ENCODE data around the gene FASTK.

The FASTK gene

GRCh38 chr7:151080522-151081169, at the start of gene FASTK:
Gene FASTK, minus strand, starts transcription at chr7:151080809. Its CDS starts 43 bp downstream, at chr7:151080766.
- in situ Hi-C loops (cut with MboI; ENCODE audit: low sequenced_read_pairs) = no loop called here

- in situ Hi-C loops (cut with MboI; ENCODE audit: low sequenced_read_pairs) = no loop called here
Measured at GRCh38 chr7:151129960-151130591, 49.5 kb upstream of the FASTK start.

GRCh38 chr7:151129117-151129959, 48.7 kb upstream of the FASTK start:
- in situ Hi-C loops (cut with MboI; ENCODE audit: low sequenced_read_pairs) = no loop called here

- in situ Hi-C loops (cut with MboI; ENCODE audit: low sequenced_read_pairs) = no loop called here
Measured at GRCh38 chr7:151128716-151129115, 48.1 kb upstream of the FASTK start.

- in situ Hi-C loops (cut with MboI; ENCODE audit: low sequenced_read_pairs) = no loop called here
Measured at GRCh38 chr7:151128144-151128543, 47.5 kb upstream of the FASTK start.

GRCh38 chr7:151126491-151127137, 46.0 kb upstream of the FASTK start:
- in situ Hi-C loops (cut with MboI; ENCODE audit: low sequenced_read_pairs) = no loop called here

GRCh38 chr7:151125846-151126481, 45.4 kb upstream of the FASTK start:
- in situ Hi-C loops (cut with MboI; ENCODE audit: low sequenced_read_pairs) = no loop called here

- in situ Hi-C loops (cut with MboI; ENCODE audit: low sequenced_read_pairs) = no loop called here
Measured at GRCh38 chr7:151125470-151125845, 44.8 kb upstream of the FASTK start.

GRCh38 chr7:151124899-151125399, 44.3 kb upstream of the FASTK start:
- in situ Hi-C loops (cut with MboI; ENCODE audit: low sequenced_read_pairs) = loop anchor here (25.0 kb wide), 1 partner anchor 338 kb away; no protein-coding TSS in a partner anchor

- in situ Hi-C loops (cut with MboI; ENCODE audit: low sequenced_read_pairs) = loop anchor here (25.0 kb wide), 1 partner anchor 337 kb away; no protein-coding TSS in a partner anchor
Measured at GRCh38 chr7:151124481-151124880, 43.9 kb upstream of the FASTK start.

GRCh38 chr7:151123822-151124464, 43.3 kb upstream of the FASTK start:
- in situ Hi-C loops (cut with MboI; ENCODE audit: low sequenced_read_pairs) = loop anchor here (25.0 kb wide), 1 partner anchor 337 kb away; no protein-coding TSS in a partner anchor

- in situ Hi-C loops (cut with MboI; ENCODE audit: low sequenced_read_pairs) = loop anchor here (25.0 kb wide), 1 partner anchor 336 kb away; no protein-coding TSS in a partner anchor
Measured at GRCh38 chr7:151123158-151123821, 42.7 kb upstream of the FASTK start.

- in situ Hi-C loops (cut with MboI; ENCODE audit: low sequenced_read_pairs) = loop anchor here (25.0 kb wide), 1 partner anchor 335 kb away; no protein-coding TSS in a partner anchor
Measured at GRCh38 chr7:151122796-151123157, 42.2 kb upstream of the FASTK start.

- in situ Hi-C loops (cut with MboI; ENCODE audit: low sequenced_read_pairs) = loop anchor here (25.0 kb wide), 1 partner anchor 335 kb away; no protein-coding TSS in a partner anchor
Measured at GRCh38 chr7:151122276-151122675, 41.7 kb upstream of the FASTK start.

GRCh38 chr7:151121380-151122170, 41.0 kb upstream of the FASTK start:
- in situ Hi-C loops (cut with MboI; ENCODE audit: low sequenced_read_pairs) = loop anchor here (25.0 kb wide), 1 partner anchor 334 kb away; no protein-coding TSS in a partner anchor

GRCh38 chr7:151120896-151121295, 40.3 kb upstream of the FASTK start:
- in situ Hi-C loops (cut with MboI; ENCODE audit: low sequenced_read_pairs) = loop anchor here (25.0 kb wide), 1 partner anchor 334 kb away; no protein-coding TSS in a partner anchor

- in situ Hi-C loops (cut with MboI; ENCODE audit: low sequenced_read_pairs) = loop anchor here (25.0 kb wide), 1 partner anchor 333 kb away; no protein-coding TSS in a partner anchor
Measured at GRCh38 chr7:151119902-151120301, 39.3 kb upstream of the FASTK start.

GRCh38 chr7:151119055-151119415, 38.4 kb upstream of the FASTK start:
- in situ Hi-C loops (cut with MboI; ENCODE audit: low sequenced_read_pairs) = loop anchor here (25.0 kb wide), 1 partner anchor 332 kb away; no protein-coding TSS in a partner anchor
